Measurements from ENCODE around the gene SEMA4C. TPM values are rescaled to one million over a fixed set of nuclear protein-coding genes. Genes with fewer than 3 reads are reported as not detected.
A peak's percentile ranks its signal among the peaks of the same experiment; 100 is the strongest.

The SEMA4C gene
- total and polyA plus RNA-seq, 7 donors, result 4.1 to 10.8 (median 9.5) TPM

- intact Hi-C loops (cut with DNase I), result no loop called here
- Histone ChIP-seq H3K4me3 (no peak overlapping the region), H3K36me3 (ENCODE audit: insufficient read depth in 1 of 2, low read depth in 1 of 2) (peaks cover 6 to 57% of the 10 kb centered on the region in 2 donors), H3K27ac (peak overlapping the region; percentile 62), H3K4me1 (peaks cover 19% of the 10 kb centered on the region), H3K9me3 (no peaks in the 10 kb centered on the region), H3K27me3 (ENCODE audit: insufficient read depth in 3 of 3, low read length in 2 of 3) (no peaks in the 10 kb centered on the region)
- ATAC-seq, result no peak
- TF ChIP-seq CTCF (IDR thresholded peaks at IDR 0.05), result no peak
- 41 to 70% (median 53%) methylated on average over 11 of the region's 11 CpGs for WGBS, 3 donors
- DNase-seq, result no peak
These were observed 37.5 kb downstream of the SEMA4C start for GRCh38 chr2:96832408-96832753.

- Histone ChIP-seq H3K27me3 (ENCODE audit: insufficient read depth in 3 of 3, low read length in 2 of 3) (no peaks in the 10 kb centered on the region), H3K4me1 (peaks cover 19% of the 10 kb centered on the region), H3K27ac (peak overlapping the region; percentile 62), H3K9me3 (no peaks in the 10 kb centered on the region), H3K4me3 (no peak overlapping the region), H3K36me3 (ENCODE audit: insufficient read depth in 1 of 2, low read depth in 1 of 2) (peaks cover 6 to 63% of the 10 kb centered on the region in 2 donors)
- ATAC-seq (peak in 1 of 4 donors; percentile 2), DNase-seq (no peak)
- 60 to 74% (median 68%) methylated on average over 10 of the region's 10 CpGs for WGBS, 3 donors
- TF ChIP-seq CTCF (IDR thresholded peaks at IDR 0.05), result no peak
- intact Hi-C loops (cut with DNase I), result no loop called here
These were observed 38.2 kb downstream of the SEMA4C start for GRCh38 chr2:96831679-96832078.

DNA sequence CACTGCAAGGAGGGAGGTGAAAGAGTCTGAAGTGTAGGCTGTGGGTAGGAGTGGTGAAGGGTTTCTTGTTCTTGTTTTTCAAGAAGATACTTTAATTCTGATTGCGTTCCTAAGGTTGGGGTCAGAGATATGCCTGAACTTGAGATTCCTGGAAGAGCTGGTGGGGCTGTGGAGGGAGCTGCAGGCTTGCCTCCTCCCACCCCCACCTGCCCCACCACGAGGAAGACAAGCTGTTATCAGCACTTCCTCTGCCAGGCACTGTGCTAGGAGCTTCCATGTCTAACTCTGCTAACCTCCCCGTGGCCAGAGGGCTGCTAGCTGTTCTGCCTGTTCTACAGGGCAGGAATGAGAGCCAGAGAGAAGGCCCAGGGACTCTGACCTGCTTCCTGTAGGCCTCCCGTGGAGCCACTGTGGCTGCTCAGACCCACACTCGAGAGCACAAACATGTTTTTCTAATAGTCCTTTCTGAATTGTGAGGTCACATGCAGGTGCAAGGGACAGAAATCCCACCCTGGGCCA is 39.8 kb downstream of the SEMA4C start:
- no peak for TF ChIP-seq CTCF (IDR thresholded peaks at IDR 0.05)
- 53 to 61% (median 55%) methylated on average over 5 of the region's 5 CpGs for WGBS, 3 donors
- intact Hi-C loops (cut with DNase I), result no loop called here
- Histone ChIP-seq H3K36me3 (ENCODE audit: insufficient read depth in 1 of 2, low read depth in 1 of 2) (peaks cover 6 to 78% of the 10 kb centered on the region in 2 donors), H3K4me3 (no peak overlapping the region), H3K9me3 (no peaks in the 10 kb centered on the region), H3K27me3 (ENCODE audit: insufficient read depth in 3 of 3, low read length in 2 of 3) (no peaks in the 10 kb centered on the region), H3K27ac (no peak overlapping the region), H3K4me1 (peaks cover 19% of the 10 kb centered on the region)
- no peak for ATAC-seq
- DNase-seq, result no peak

DNA sequence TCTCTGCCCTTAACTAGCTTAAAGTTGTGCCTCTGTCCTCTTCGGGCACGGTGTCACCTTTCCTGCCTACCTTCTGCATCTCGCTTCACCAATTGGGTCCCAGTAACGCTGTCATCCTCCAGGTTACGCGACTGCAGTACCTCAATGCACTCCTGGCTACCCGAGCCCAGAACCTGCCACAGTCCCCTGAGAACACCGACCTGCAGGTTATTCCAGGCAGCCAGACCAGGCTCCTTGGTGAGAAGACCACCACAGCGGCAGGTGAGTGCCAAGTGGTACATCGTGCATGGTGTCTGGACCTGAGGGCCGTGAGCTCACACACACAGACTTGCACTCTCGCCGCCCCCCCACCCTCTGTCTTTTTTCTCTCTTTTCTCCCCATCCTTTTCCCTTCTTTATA is 41.0 kb downstream of the SEMA4C start:
- Histone ChIP-seq H3K4me1 (peaks cover 19% of the 10 kb centered on the region), H3K27ac (no peak overlapping the region), H3K27me3 (ENCODE audit: insufficient read depth in 3 of 3, low read length in 2 of 3) (no peaks in the 10 kb centered on the region), H3K4me3 (no peak overlapping the region), H3K9me3 (no peaks in the 10 kb centered on the region), H3K36me3 (ENCODE audit: insufficient read depth in 1 of 2, low read depth in 1 of 2) (peaks cover 6 to 86% of the 10 kb centered on the region in 2 donors)
- DNase-seq (no peak), ATAC-seq (no peak)
- 90 to 96% (median 92%) methylated on average over 13 of the region's 13 CpGs for WGBS, 3 donors
- intact Hi-C loops (cut with DNase I), result no loop called here
- TF ChIP-seq CTCF (IDR thresholded peaks at IDR 0.05), result no peak

DNA sequence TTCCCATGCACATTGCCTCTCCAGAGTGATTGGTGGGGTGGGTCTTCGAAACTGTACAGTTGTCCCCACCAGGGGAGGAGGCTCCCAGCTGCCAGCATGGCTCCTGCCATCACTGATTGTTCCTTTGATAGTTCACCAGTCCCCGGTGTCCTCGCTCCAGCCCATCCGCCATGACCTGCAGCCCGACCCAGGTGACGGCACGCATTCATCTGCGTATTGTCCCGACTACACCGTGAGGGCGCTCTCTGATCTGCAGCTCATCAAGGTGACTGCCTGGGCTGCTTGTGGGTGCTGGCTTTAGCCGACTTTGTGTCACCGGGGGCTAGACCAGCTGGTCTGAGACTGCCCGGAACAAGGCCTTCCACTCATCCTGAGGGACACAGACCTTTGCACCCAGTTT is 41.4 kb downstream of the SEMA4C start:
- peaks cover 20% of the 10 kb centered on the region for H3K4me1 ChIP-seq
- 90 to 94% (median 90%) methylated on average over 14 of the region's 14 CpGs for WGBS, 3 donors
- H3K27ac ChIP-seq, result no peak overlapping the region
- no peak overlapping the region for H3K4me3 ChIP-seq
- ATAC-seq (no peak), DNase-seq (no peak)
- H3K36me3 ChIP-seq (ENCODE audit: insufficient read depth in 1 of 2, low read depth in 1 of 2), result peaks cover 6 to 90% of the 10 kb centered on the region in 2 donors
- intact Hi-C loops (cut with DNase I), result no loop called here
- TF ChIP-seq CTCF (IDR thresholded peaks at IDR 0.05), result no peak
- no peaks in the 10 kb centered on the region for H3K9me3 ChIP-seq
- H3K27me3 ChIP-seq (ENCODE audit: insufficient read depth in 3 of 3, low read length in 2 of 3), result no peaks in the 10 kb centered on the region

Data from psoas muscle (tissue), 8 donors.